SK-N-SH (cell line): ENCODE data around the gene OR56A5. TPM values are rescaled to one million over a fixed set of nuclear protein-coding genes. Genes with fewer than 3 reads are reported as not detected.

Experiments used
- CTCF ChIA-PET: fragments of 300-600, 350-600 bp; formaldehyde crosslinking; extraction: SDS; loops from one replicate; lab custom pipeline; 2021; lab: Yijun Ruan, JAX
- POLR2A ChIA-PET: fragments of 350-600 bp; sonication (Branson Sonifier 250); formaldehyde crosslinking; extraction: SDS; loops from one replicate; lab custom pipeline; 2020; ENCODE audit warnings: antibody characterized with exemption, inconsistent platforms; lab: Yijun Ruan, JAX
- DNase-seq: peaks from one replicate; pipeline ENCODE4 v3.0.0; 2012
- H2AFZ ChIP-seq: fragments of 200-600 bp; sonication (generic); 2 replicates; pipeline ENCODE4 v1.8.1; 2016; ENCODE audit warnings: antibody characterized with exemption, mild to moderate bottlenecking, low read depth
- H3F3A ChIP-seq: fragments of 200-600 bp; sonication (generic); replicated peaks from 2 replicates; pipeline ENCODE3; 2016; ENCODE audit warnings: antibody characterized with exemption, mild to moderate bottlenecking; ENCODE audit not compliant: insufficient read depth
- H3K27ac ChIP-seq, 2 experiments: fragments of 200-500 bp in 1 of 2; fragments of 200-600 bp in 1 of 2; sonication (Bioruptor generic) in 1 of 2; sonication (generic), shearing (Covaris generic) in 1 of 2; 2 replicates each; pipeline versions ENCODE4 v1.5.1 to v1.6.1; 2014 to 2016; ENCODE audit warnings: low read depth in 2 of 2, inconsistent platforms in 1 of 2, low read length in 1 of 2, mild to moderate bottlenecking in 1 of 2, mixed read lengths in 1 of 2
- H3K27me3 ChIP-seq: fragments of 200-600 bp; sonication (generic), shearing (Covaris generic); 2 replicates; pipeline ENCODE4 v1.6.1; 2016; ENCODE audit warnings: mixed run types; ENCODE audit not compliant: insufficient read depth
- H3K36me3 ChIP-seq, 2 experiments: fragments of 200-500 bp in 1 of 2; fragments of 200-600 bp in 1 of 2; sonication (Bioruptor generic) in 1 of 2; sonication (generic) in 1 of 2; replicated peaks in 1 of 2; 2 replicates each; pipeline versions ENCODE3 to v1.5.1; 2014 to 2016; ENCODE audit warnings: low read length in 1 of 2, mild to moderate bottlenecking in 1 of 2; ENCODE audit not compliant: insufficient read depth in 2 of 2, control insufficient read depth in 1 of 2
- H3K4me1 ChIP-seq, 2 experiments: fragments of 200-500 bp in 1 of 2; fragments of 200-600 bp in 1 of 2; sonication (Bioruptor generic) in 1 of 2; sonication (generic), shearing (Covaris generic) in 1 of 2; 2 replicates each; pipeline versions ENCODE4 v1.5.1 to v1.6.1; 2014 to 2016; ENCODE audit warnings: low read depth in 1 of 2, low read length in 1 of 2, mixed run types in 1 of 2; ENCODE audit not compliant: insufficient read depth in 2 of 2, control insufficient read depth in 1 of 2
- H3K4me2 ChIP-seq: fragments of 200-600 bp; sonication (generic), shearing (Covaris generic); 2 replicates; pipeline ENCODE4 v1.6.1; 2017; ENCODE audit warnings: mixed run types
- H3K4me3 ChIP-seq, 2 experiments: fragments of 200-500 bp in 1 of 2; fragments of 200-600 bp in 1 of 2; sonication (Bioruptor generic) in 1 of 2; sonication (generic), shearing (Covaris generic) in 1 of 2; 2 replicates each; pipeline versions ENCODE4 v1.5.1 to v1.8.1; 2014 to 2016; ENCODE audit warnings: low read depth in 2 of 2, inconsistent platforms in 1 of 2, low read length in 1 of 2, mild to moderate bottlenecking in 1 of 2, mixed read lengths in 1 of 2, moderate library complexity in 1 of 2
- H3K79me2 ChIP-seq: fragments of 200-600 bp; sonication (generic); 2 replicates; pipeline ENCODE4 v1.8.1; 2017; ENCODE audit warnings: mild to moderate bottlenecking; ENCODE audit not compliant: insufficient read depth
- H3K9ac ChIP-seq: fragments of 200-600 bp; sonication (generic); 2 replicates; pipeline ENCODE4 v1.6.1; 2017; ENCODE audit warnings: mixed run types
- H3K9me2 ChIP-seq: fragments of 200-600 bp; sonication (generic); 2 replicates; pipeline ENCODE4 v1.6.1; 2017; ENCODE audit warnings: mixed run types
- H3K9me3 ChIP-seq: fragments of 200-600 bp; sonication (generic); 2 replicates; pipeline ENCODE4 v1.6.1; 2017; ENCODE audit warnings: mixed run types, mild to moderate bottlenecking, moderate library complexity
- H4K20me1 ChIP-seq: fragments of 200-600 bp; sonication (generic); 2 replicates; pipeline ENCODE4 v1.6.1; 2017; ENCODE audit warnings: mild to moderate bottlenecking, mixed run types; ENCODE audit not compliant: insufficient read depth
- CHD2 ChIP-seq: fragments of 150-350 bp; IDR thresholded peaks from 2 replicates; pipeline ENCODE4 v1.6.1; 2018; ENCODE audit warnings: low read length; ENCODE audit not compliant: partially characterized antibody
- FOXM1 ChIP-seq: IDR thresholded peaks from 2 replicates; pipeline ENCODE4 v1.4.0; 2012; ENCODE audit warnings: low read depth, mild to moderate bottlenecking
- GATA2 ChIP-seq: sonication (generic); formaldehyde crosslinking; IDR thresholded peaks from 2 replicates; pipeline ENCODE4 v1.5.0; 2020; ENCODE audit warnings: mild to moderate bottlenecking, missing genetic modification reagents
- NFIC ChIP-seq: IDR thresholded peaks from 2 replicates; pipeline ENCODE4 v1.4.0; 2012; ENCODE audit warnings: borderline replicate concordance
- POLR2AphosphoS5 ChIP-seq: IDR thresholded peaks from 2 replicates; pipeline ENCODE4 v1.6.1; 2012; ENCODE audit warnings: low read depth, low read length
- RFX5 ChIP-seq: IDR thresholded peaks from 2 replicates; pipeline ENCODE4 v1.6.1; 2012; ENCODE audit warnings: mild to moderate bottlenecking, improper control_type of control experiment, low read length
- TAF1 ChIP-seq: IDR thresholded peaks from 2 replicates; pipeline ENCODE4 v1.6.1; 2012; ENCODE audit warnings: low read depth, mild to moderate bottlenecking, low read length, moderate library complexity, borderline replicate concordance
- TEAD4 ChIP-seq: IDR thresholded peaks from 2 replicates; pipeline ENCODE4 v1.4.0; 2012; ENCODE audit warnings: mild to moderate bottlenecking, borderline replicate concordance; ENCODE audit not compliant: insufficient read depth
- USF2 ChIP-seq: fragments of 150-350 bp; IDR thresholded peaks from 2 replicates; pipeline ENCODE4 v1.6.1; 2017; ENCODE audit warnings: antibody characterized with exemption, low read length, low read depth, borderline replicate concordance
- whole genome bisulfite sequencing: methylation state at CpG from one replicate; pipeline ENCODE4 v1.1.6; 2017; ENCODE audit warnings: low lambda C conversion rate; 5-methylcytosine and 5-hydroxymethylcytosine counted together
- polyA plus RNA-seq, 3 experiments: library from polyadenylated mRNA; depleted of rRNA; stranded (reverse); fragments of >200 nt; gene quantifications; 2 replicates each; pipeline ENCODE4 v1.2.3, GENCODE V29; 2012
- TF ChIP-seq, protein P1 (sequence below): IDR thresholded peaks from 2 replicates; pipeline ENCODE4 v1.4.0; 2012; ENCODE audit warnings: low read depth, borderline replicate concordance
- TF ChIP-seq, protein P2 (sequence below): IDR thresholded peaks from 2 replicates; pipeline ENCODE4 v1.4.0; 2012; ENCODE audit warnings: low read depth
- TF ChIP-seq, protein P3 (sequence below): IDR thresholded peaks from 2 replicates; pipeline ENCODE4 v1.6.1; 2012; ENCODE audit warnings: mild to moderate bottlenecking, low read depth, low read length, moderate library complexity

Gene OR56A5
- polyA plus RNA-seq, 1 of the 3 experiments (the other 2 are of a cell fraction), result not detected

DNA sequence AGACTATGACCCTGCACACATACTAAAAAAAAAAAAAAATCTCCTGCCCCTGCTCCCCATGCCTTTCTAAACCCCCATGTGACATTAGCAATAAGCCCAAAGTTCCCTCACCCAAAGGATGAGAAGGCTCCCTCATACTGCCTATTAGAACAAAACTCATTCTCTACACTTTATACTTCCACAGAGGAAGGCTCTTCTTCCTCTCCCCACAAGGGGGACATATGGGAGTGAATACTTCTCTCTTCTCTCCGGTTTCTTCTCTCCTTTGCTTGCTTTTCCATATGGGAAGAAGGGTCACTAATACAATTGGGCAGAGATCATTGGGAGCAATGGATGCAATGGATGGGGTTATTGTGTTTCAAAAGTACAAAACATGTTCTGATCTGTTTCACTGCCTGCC, 15.1 kb upstream of the OR56A5 start:
- no peak overlapping the region for H3K9ac ChIP-seq
- H3K4me1 ChIP-seq, result no peaks in the 10 kb centered on the region
- no peaks in the 10 kb centered on the region for H3F3A ChIP-seq
- no peak for TF ChIP-seq RFX5
- TF ChIP-seq, protein P1, sequence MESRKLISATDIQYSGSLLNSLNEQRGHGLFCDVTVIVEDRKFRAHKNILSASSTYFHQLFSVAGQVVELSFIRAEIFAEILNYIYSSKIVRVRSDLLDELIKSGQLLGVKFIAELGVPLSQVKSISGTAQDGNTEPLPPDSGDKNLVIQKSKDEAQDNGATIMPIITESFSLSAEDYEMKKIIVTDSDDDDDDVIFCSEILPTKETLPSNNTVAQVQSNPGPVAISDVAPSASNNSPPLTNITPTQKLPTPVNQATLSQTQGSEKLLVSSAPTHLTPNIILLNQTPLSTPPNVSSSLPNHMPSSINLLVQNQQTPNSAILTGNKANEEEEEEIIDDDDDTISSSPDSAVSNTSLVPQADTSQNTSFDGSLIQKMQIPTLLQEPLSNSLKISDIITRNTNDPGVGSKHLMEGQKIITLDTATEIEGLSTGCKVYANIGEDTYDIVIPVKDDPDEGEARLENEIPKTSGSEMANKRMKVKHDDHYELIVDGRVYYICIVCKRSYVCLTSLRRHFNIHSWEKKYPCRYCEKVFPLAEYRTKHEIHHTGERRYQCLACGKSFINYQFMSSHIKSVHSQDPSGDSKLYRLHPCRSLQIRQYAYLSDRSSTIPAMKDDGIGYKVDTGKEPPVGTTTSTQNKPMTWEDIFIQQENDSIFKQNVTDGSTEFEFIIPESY, result no peak
- no peak overlapping the region for H3K4me3 ChIP-seq
- CTCF ChIA-PET, result no interaction called here
- H3K9me2 ChIP-seq, result no peaks in the 10 kb centered on the region
- H2AFZ ChIP-seq, result no peak overlapping the region
- no peaks in the 10 kb centered on the region for H3K9me3 ChIP-seq
- POLR2A ChIA-PET, result no interaction called here
- H4K20me1 ChIP-seq, result no peaks in the 10 kb centered on the region
- WGBS, result 0% methylated on average over 1 of the region's 1 CpG
- H3K27me3 ChIP-seq, result no peaks in the 10 kb centered on the region
- no peak overlapping the region for H3K27ac ChIP-seq
- DNase-seq, result no peak
- H3K36me3 ChIP-seq, result no peaks in the 10 kb centered on the region
- no peak overlapping the region for H3K4me2 ChIP-seq
- no peaks in the 10 kb centered on the region for H3K79me2 ChIP-seq

- no peaks in the 10 kb centered on the region for H3K9me2 ChIP-seq
- CTCF ChIA-PET, result no interaction called here
- no peak overlapping the region for H3K9ac ChIP-seq
- DNase-seq, result no peak
- no peaks in the 10 kb centered on the region for H3F3A ChIP-seq
- no peaks in the 10 kb centered on the region for H3K9me3 ChIP-seq
- POLR2A ChIA-PET, result no interaction called here
- TF ChIP-seq, protein P2, sequence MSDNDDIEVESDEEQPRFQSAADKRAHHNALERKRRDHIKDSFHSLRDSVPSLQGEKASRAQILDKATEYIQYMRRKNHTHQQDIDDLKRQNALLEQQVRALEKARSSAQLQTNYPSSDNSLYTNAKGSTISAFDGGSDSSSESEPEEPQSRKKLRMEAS, result no peak
- TF ChIP-seq TAF1, result no peak
- no peak for TF ChIP-seq USF2
- no peak for TF ChIP-seq NFIC
- no peak for TF ChIP-seq CHD2
- no peak for TF ChIP-seq TEAD4
- TF ChIP-seq, protein P3, sequence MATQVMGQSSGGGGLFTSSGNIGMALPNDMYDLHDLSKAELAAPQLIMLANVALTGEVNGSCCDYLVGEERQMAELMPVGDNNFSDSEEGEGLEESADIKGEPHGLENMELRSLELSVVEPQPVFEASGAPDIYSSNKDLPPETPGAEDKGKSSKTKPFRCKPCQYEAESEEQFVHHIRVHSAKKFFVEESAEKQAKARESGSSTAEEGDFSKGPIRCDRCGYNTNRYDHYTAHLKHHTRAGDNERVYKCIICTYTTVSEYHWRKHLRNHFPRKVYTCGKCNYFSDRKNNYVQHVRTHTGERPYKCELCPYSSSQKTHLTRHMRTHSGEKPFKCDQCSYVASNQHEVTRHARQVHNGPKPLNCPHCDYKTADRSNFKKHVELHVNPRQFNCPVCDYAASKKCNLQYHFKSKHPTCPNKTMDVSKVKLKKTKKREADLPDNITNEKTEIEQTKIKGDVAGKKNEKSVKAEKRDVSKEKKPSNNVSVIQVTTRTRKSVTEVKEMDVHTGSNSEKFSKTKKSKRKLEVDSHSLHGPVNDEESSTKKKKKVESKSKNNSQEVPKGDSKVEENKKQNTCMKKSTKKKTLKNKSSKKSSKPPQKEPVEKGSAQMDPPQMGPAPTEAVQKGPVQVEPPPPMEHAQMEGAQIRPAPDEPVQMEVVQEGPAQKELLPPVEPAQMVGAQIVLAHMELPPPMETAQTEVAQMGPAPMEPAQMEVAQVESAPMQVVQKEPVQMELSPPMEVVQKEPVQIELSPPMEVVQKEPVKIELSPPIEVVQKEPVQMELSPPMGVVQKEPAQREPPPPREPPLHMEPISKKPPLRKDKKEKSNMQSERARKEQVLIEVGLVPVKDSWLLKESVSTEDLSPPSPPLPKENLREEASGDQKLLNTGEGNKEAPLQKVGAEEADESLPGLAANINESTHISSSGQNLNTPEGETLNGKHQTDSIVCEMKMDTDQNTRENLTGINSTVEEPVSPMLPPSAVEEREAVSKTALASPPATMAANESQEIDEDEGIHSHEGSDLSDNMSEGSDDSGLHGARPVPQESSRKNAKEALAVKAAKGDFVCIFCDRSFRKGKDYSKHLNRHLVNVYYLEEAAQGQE, result no peak
- no peak for TF ChIP-seq GATA2
- TF ChIP-seq POLR2AphosphoS5, result no peak
- no peak for TF ChIP-seq RFX5
- no peak for TF ChIP-seq FOXM1
- H3K27ac ChIP-seq, result no peak overlapping the region
- no peaks in the 10 kb centered on the region for H3K4me1 ChIP-seq
- H3K27me3 ChIP-seq, result no peaks in the 10 kb centered on the region
- 3% methylated on average over 1 of the region's 1 CpG for WGBS
- no peaks in the 10 kb centered on the region for H4K20me1 ChIP-seq
- no peaks in the 10 kb centered on the region for H3K79me2 ChIP-seq
- H3K4me3 ChIP-seq, result no peak overlapping the region
- no peak overlapping the region for H2AFZ ChIP-seq
- H3K36me3 ChIP-seq, result no peaks in the 10 kb centered on the region
- no peak overlapping the region for H3K4me2 ChIP-seq
Measured at GRCh38 chr11:5973530-5973929, 5.2 kb upstream of the OR56A5 start.
